Peyer's patch (tissue), 4 donors: ENCODE measurements around the gene MAP3K21. TPM values are rescaled to one million over a fixed set of nuclear protein-coding genes. Genes with fewer than 3 reads are reported as not detected.

Experiments used
- DNase-seq, 3 donors: peaks; one replicate each; pipeline ENCODE4 v3.0.0-alpha.2; 2017 to 2019
- H3K27ac ChIP-seq, 4 donors: fragments of 200-600 bp; sonication (generic); one replicate each; pipeline ENCODE4 v1.5.1; 2016 to 2019
- H3K27me3 ChIP-seq, 2 donors: fragments of 200-600 bp; sonication (generic); one replicate each; pipeline ENCODE4 v1.5.1; 2019
- H3K36me3 ChIP-seq, 3 donors: fragments of 200-600 bp; sonication (generic); one replicate each; pipeline ENCODE4 v1.5.1; 2016 to 2019
- H3K4me1 ChIP-seq, 4 donors: fragments of 200-600 bp; sonication (generic); one replicate each; pipeline ENCODE4 v1.5.1; 2016 to 2019
- H3K4me3 ChIP-seq, 4 donors: fragments of 200-600 bp; sonication (generic); 1 replicate in 3 of 4; 2 replicates in 1 of 4; pipeline ENCODE4 v1.5.1; 2016 to 2019; ENCODE audit warnings: mild to moderate bottlenecking in 1 of 4
- H3K9me3 ChIP-seq, 4 donors: fragments of 200-600 bp; sonication (generic); one replicate each; pipeline ENCODE4 v1.5.1; 2016 to 2019; ENCODE audit warnings: mild to moderate bottlenecking in 1 of 4
- CTCF ChIP-seq, 6 experiments: fragments of 450-650 bp in 4 of 6; fragments of 200-600 bp in 2 of 6; sonication (generic) in 1 of 6; IDR thresholded peaks; one replicate each; pipeline ENCODE4 v1.5.1; 2017 to 2019; ENCODE audit warnings: antibody characterized with exemption in 6 of 6, mild to moderate bottlenecking in 3 of 6, moderate library complexity in 1 of 6
- POLR2A ChIP-seq, 2 donors: fragments of 450-650 bp; IDR thresholded peaks; one replicate each; pipeline ENCODE4 v1.5.1; 2017; ENCODE audit warnings: antibody characterized with exemption in 2 of 2, mild to moderate bottlenecking in 2 of 2, moderate library complexity in 2 of 2
- total RNA-seq, 4 donors: library from RNA; depleted of rRNA; stranded (reverse); fragments of >200 nt; gene quantifications; one replicate each; pipeline ENCODE4 v1.1.0, GENCODE V29; 2016

MAP3K21 gene
- total RNA-seq, 4 donors from 2014 or later, result 14.9 to 54.4 (median 34.2) TPM

- DNase-seq, result no peak
- H3K4me1 ChIP-seq, result no peaks in the 10 kb centered on the region
- no peaks in the 10 kb centered on the region for H3K9me3 ChIP-seq
- H3K36me3 ChIP-seq, result no peaks in the 10 kb centered on the region
- no peak overlapping the region for H3K27ac ChIP-seq
- TF ChIP-seq CTCF (IDR thresholded peaks at IDR 0.05) (no peak), POLR2A (IDR thresholded peaks at IDR 0.05) (no peak)
- H3K27me3 ChIP-seq, result peaks cover 0 to 1% of the 10 kb centered on the region in 2 donors
- H3K4me3 ChIP-seq, result no peak overlapping the region
Measured at GRCh38 chr1:233360525-233361102, 33.1 kb downstream of the MAP3K21 start.

GRCh38 chr1:233361876-233362275, 34.4 kb downstream of the MAP3K21 start:
- no peaks in the 10 kb centered on the region for H3K9me3 ChIP-seq
- no peak overlapping the region for H3K27ac ChIP-seq
- H3K27me3 ChIP-seq, result peaks cover 0 to 3% of the 10 kb centered on the region in 2 donors
- DNase-seq, result no peak
- H3K36me3 ChIP-seq, result no peaks in the 10 kb centered on the region
- H3K4me3 ChIP-seq, result no peak overlapping the region
- TF ChIP-seq CTCF (IDR thresholded peaks at IDR 0.05), result no peak
- TF ChIP-seq POLR2A (IDR thresholded peaks at IDR 0.05), result no peak
- H3K4me1 ChIP-seq, result no peaks in the 10 kb centered on the region

GRCh38 chr1:233362743-233363142, 35.2 kb downstream of the MAP3K21 start:
- no peaks in the 10 kb centered on the region for H3K9me3 ChIP-seq
- H3K4me1 ChIP-seq, result no peaks in the 10 kb centered on the region
- TF ChIP-seq CTCF (IDR thresholded peaks at IDR 0.05) (no peak), POLR2A (IDR thresholded peaks at IDR 0.05) (no peak)
- no peak overlapping the region for H3K4me3 ChIP-seq
- H3K36me3 ChIP-seq, result no peaks in the 10 kb centered on the region
- peaks cover 0 to 3% of the 10 kb centered on the region in 2 donors for H3K27me3 ChIP-seq
- no peak overlapping the region for H3K27ac ChIP-seq
- DNase-seq, result no peak

GRCh38 chr1:233364026-233364425, 36.5 kb downstream of the MAP3K21 start:
- Histone ChIP-seq H3K36me3 (no peaks in the 10 kb centered on the region), H3K4me3 (no peak overlapping the region), H3K4me1 (no peaks in the 10 kb centered on the region), H3K27ac (no peak overlapping the region), H3K27me3 (peaks cover 0 to 3% of the 10 kb centered on the region in 2 donors), H3K9me3 (no peaks in the 10 kb centered on the region)
- TF ChIP-seq POLR2A (IDR thresholded peaks at IDR 0.05) (no peak), CTCF (IDR thresholded peaks at IDR 0.05) (no peak)
- DNase-seq, result no peak

GRCh38 chr1:233364695-233365539, 37.4 kb downstream of the MAP3K21 start:
- H3K27me3 ChIP-seq, result peaks cover 0 to 3% of the 10 kb centered on the region in 2 donors
- no peak overlapping the region for H3K27ac ChIP-seq
- H3K4me3 ChIP-seq, result no peak overlapping the region
- DNase-seq, result no peak
- H3K9me3 ChIP-seq, result no peaks in the 10 kb centered on the region
- H3K36me3 ChIP-seq, result no peaks in the 10 kb centered on the region
- TF ChIP-seq POLR2A (IDR thresholded peaks at IDR 0.05) (no peak), CTCF (IDR thresholded peaks at IDR 0.05) (peak; percentile 36 to 72 (median 62))
- H3K4me1 ChIP-seq, result no peaks in the 10 kb centered on the region
